Jurkat, Clone E6-1 (cell line): Measurements from ENCODE around the gene F9. TPM values are rescaled to one million over a fixed set of nuclear protein-coding genes. Genes with fewer than 3 reads are reported as not detected.
"Not testable (repeated sequence)": the region's sequence is repeated elsewhere in the genome, so short reads cannot be mapped to it uniquely, and the experiment has no call there.

Experiments
- DNase-seq: peaks from one replicate; pipeline ENCODE4 v3.0.0-alpha.2; 2011; ENCODE audit warnings: low read depth, low spot score
- H3K4me3 ChIP-seq: 2 replicates; pipeline ENCODE4 v1.5.1; 2011; ENCODE audit warnings: mild to moderate bottlenecking, low read length, control low read depth, moderate library complexity
- polyA plus RNA-seq: library from polyadenylated mRNA; unstranded; fragments of >200 nt; gene quantifications from one replicate; pipeline ENCODE4 v1.2.1, GENCODE V29; 2012; ENCODE audit warnings: missing spikeins; ENCODE audit not compliant: insufficient read length, insufficient read depth

The F9 gene
- polyA plus RNA-seq: not detected

DNA sequence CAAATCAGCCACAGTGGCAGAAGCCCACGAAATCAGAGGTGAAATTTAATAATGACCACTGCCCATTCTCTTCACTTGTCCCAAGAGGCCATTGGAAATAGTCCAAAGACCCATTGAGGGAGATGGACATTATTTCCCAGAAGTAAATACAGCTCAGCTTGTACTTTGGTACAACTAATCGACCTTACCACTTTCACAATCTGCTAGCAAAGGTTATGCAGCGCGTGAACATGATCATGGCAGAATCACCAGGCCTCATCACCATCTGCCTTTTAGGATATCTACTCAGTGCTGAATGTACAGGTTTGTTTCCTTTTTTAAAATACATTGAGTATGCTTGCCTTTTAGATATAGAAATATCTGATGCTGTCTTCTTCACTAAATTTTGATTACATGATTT is at the start of gene F9:
F9 (plus strand) TSS at position 190 of the 400 bp plus-strand sequence; CDS start at position 216, 26 bp downstream.
- no peak for DNase-seq
- no peak within 1 kb of the TSS for H3K4me3 ChIP-seq

DNA sequence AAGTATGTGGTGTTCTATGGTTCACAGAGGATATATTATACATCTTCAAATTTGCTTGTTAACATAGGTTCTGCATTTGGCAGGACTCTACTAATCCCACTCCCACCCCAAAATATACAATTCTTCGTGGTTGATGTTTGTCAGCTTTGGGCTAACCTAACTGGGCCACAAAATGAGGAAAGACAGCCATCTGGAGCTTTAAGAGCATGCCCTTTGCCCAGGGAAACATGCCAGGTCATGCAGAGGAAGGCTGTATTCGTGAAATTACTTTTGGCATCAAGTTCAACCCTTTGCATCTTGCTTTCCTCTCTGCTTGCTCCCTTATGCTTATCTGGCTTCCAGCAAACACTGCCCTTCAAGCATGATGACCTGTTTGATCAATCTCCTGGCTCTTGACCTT is 46.8 kb upstream of the F9 start:
- DNase-seq: no peak
- no peak overlapping the region for H3K4me3 ChIP-seq

DNA sequence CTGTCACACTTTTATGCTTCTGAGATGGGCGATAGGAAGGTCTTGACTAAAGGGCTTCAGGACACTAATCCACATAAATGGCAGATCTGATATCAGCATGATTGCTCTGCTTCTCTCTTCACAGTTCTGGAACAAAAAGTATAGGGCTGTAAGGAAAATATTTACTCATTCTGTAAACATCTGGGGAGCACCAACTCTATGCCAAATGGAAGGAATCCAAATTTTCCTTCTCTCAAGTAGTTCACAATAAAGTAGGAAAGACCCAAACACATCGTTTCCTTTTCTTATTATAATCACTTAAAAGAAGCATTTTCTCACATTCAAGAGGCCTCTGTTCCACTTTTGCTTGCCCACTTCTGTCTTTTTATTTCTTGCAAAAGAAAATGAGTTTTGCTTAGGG is 45.9 kb upstream of the F9 start:
- H3K4me3 ChIP-seq: no peak overlapping the region
- DNase-seq: no peak

- DNase-seq: no peak
Measured at GRCh38 chrX:139495324-139495723, 35.2 kb upstream of the F9 start.

GRCh38 chrX:139506333-139506732 is 24.2 kb upstream of the F9 start:
- peak; percentile 48 for DNase-seq
- no peak overlapping the region for H3K4me3 ChIP-seq

More at GRCh38 chrX:139495324-139495723, 35.2 kb upstream of the F9 start:
- no peak overlapping the region for H3K4me3 ChIP-seq

GRCh38 chrX:139508099-139508498 is 22.4 kb upstream of the F9 start:
- no peak for DNase-seq
- H3K4me3 ChIP-seq: no peak overlapping the region

- no peak for DNase-seq
- no peak overlapping the region for H3K4me3 ChIP-seq
Measured at GRCh38 chrX:139518475-139518874, 12.1 kb upstream of the F9 start.

- DNase-seq, H3K4me3 ChIP-seq: not testable (repeated sequence)
Measured at GRCh38 chrX:139528829-139529228, 1.7 kb upstream of the F9 start.

DNA sequence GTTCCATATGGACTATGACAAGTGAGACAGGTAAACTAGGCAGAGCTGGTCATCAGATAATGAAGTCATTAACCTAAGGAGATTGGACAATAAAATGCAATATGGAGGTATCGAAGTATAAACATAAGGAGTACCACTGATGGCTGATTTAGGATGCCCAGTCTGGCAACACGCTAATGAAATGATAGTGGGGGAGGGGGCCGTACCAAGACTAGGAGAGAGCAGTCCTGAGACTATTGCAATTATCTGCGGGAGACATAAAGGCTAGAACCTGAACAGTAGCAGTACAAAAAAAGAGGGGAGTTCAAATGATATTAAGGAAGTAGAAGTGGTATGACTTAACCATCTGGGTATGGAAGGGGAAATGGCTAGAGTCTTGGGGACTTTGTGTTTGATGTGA is 2.3 kb downstream of the F9 start:
- no peak overlapping the region for H3K4me3 ChIP-seq
- no peak for DNase-seq

DNA sequence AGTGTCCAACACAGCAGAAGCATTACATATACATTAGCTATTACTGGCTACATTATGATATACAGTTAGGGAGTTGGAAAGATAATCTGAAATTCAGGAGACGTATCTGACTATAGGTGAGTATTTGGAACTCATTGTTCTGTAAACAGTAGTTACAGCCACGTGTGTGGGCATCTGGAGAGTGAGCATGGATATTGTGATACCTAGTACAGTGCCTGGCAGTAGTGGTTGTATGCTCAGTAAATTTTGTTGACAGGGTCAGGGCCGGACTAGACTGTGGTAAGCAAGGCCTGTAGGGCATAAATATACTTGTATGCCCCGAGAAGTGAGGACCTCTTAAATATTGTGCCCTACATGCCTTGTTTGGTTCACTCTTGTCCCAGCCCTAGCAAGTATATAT is 2.9 kb downstream of the F9 start:
- H3K4me3 ChIP-seq: no peak overlapping the region
- DNase-seq: no peak

DNA sequence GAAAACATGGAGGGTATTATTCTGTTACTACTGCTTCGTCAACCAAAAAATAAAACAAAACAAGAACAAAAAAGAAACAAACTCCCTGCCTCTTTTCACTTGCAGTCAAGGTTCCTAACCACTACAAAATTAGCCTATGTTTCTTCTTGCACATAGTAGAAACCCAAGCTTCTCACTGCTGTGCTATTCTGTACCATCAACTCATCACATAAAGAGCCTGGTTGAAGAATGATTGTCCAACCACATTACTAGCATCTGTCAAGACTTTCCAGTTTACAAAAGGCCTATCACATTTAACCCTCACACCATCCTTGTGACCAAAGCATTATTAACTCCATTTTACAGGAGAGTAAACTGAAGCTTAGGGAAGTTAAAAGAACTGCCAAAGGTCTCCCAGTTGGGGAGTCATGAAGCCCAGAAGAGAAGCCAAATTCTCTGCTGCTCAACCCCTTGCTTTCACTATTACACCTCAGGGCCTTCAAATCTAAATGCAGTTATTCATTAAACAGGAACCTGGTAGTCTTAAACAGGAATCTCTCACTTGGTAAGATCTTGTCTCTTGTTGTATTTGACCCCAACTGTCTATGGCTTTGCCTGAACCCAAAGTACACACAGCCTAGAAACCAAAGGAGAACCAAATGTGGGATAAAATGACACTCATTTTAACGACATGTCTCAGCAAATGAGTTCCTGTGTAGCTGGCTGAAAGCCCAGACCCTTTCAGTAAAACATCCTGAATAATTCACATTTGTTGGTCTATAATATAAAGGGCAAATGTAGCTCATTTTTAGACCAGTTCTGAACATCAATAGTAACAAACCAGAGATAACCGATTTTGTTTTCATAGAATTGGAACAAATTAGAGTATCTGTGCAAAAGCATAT is 8.6 kb downstream of the F9 start:
- H3K4me3 ChIP-seq: no peak overlapping the region
- no peak for DNase-seq

DNA sequence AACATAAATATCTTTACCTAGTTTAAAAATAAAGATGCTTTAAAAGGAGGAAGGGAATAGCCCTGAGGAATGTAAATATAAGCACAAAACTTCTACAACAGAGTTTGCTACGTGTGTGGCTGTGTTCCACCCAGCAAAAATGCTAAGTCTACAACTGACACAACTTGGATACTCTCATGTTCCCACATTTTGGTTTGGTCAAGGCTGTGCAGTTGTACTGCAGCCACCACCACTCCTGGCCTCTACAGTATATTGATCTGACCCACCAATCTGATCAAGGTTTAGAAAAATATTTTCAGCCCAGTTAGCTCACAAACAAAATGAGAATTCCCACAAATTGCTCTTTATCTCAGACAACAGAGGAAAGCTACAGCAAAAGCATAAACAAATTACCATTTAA is 12.1 kb downstream of the F9 start:
- no peak for DNase-seq
- H3K4me3 ChIP-seq: no peak overlapping the region

DNA sequence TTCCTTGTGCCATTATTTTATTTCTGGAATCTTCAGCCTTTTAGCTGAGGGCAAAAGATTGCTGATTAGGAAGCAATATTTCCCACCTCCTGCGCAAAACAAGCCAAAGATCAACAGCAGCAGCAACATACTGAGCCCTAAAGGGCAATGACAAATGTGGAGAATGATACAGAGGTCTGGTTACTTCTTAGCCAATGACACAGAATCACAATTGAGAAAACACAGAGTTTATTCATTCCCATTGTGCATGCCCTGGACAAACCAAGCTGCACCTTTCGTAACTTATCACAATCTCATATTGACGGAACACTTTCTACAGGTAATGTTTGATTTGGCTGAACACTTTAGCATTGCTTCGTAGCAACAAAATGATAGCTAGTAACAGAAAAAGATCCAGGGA is 13.4 kb downstream of the F9 start:
- no peak for DNase-seq
- H3K4me3 ChIP-seq: no peak overlapping the region

DNA sequence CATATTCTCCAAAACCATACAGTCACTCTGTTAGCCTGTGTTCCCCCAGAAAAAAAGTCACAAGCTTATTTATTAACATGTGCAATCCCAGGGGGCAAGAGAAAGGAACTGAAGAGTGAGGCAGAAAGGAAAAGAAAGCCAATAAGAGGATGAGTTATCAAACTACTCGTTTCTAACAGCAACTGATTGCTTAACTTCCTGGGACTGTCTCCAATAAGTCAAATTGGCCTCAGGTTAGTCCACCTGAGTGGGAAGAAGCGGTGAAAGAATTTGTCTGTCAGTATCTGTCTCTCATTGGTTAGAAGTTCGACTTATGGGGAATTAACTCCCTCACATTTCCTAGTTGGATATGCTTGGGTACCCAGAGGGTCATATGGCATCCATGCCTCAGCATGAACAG is 14.1 kb downstream of the F9 start:
- H3K4me3 ChIP-seq: no peak overlapping the region
- DNase-seq: no peak

DNA sequence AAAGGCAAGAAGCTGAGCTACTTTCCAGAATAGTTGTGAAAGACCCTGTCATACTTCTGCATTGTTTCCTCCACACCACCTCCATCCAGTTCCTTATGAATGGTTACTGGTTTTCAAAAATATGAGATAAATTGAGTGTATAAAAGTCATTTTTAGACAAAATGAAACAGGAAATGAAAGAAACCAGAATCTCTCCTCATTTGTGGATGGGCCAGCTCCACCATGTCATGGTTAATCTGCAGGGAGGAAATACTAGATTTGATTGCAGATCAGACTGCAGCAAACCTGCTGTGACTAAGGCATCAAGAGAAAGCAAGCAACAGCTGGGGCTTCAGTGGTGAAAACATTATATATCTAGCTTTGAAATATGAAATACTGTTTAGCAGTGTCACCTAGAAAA is 23.8 kb downstream of the F9 start:
- no peak overlapping the region for H3K4me3 ChIP-seq
- no peak for DNase-seq

GRCh38 chrX:139554991-139555675 is 24.6 kb downstream of the F9 start:
- DNase-seq: no peak
- H3K4me3 ChIP-seq: no peak overlapping the region

DNA sequence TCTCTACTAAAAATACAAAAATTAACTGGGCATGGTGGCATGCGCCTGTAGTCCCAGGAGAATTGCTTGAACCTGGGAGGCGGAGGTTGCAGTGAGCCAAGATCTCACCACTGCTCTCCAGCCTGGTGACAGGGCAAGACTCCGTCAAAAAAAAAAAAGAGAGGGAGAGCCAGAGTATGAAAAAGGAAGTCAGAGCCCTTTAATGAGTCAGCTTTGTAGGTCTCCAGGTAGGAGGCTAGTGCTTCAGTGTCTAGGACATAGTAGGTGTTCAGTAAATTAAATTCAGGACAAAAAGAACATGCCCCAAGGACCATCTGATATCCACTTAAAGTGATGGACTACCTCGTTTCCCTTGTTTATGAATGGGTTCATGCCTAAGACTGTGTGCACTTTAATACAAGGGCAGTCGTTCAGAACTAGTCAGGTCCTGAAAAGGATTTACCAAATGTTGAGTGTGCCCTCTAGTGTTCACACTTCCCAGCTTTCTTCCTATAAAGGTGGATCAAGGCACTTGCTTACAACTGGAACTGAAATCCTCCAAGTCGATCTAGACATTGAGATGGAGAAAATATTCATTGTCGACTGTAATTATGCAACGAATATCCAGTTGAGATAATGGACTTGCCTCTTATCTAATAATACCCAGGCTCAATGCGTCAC is 29.0 kb downstream of the F9 start:
- H3K4me3 ChIP-seq: no peak overlapping the region
- peak; percentile 50 for DNase-seq

- no peak for DNase-seq
Measured at GRCh38 chrX:139560221-139560620, 29.7 kb downstream of the F9 start.

DNA sequence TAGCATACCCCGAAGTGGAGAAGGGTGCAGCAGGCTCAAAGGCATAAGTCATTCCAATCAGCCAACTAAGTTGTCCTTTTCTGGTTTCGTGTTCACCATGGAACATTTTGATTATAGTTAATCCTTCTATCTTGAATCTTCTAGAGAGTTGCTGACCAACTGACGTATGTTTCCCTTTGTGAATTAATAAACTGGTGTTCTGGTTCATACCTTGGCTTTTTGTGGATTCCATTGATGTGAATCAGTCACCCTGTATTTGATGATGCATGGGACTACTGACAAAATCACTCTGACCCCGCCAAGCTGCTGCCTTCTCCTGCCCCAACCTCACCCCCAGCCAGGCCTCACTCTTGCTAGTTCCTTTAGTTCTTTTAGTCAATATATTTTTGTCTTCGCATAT is 32.7 kb downstream of the F9 start:
- H3K4me3 ChIP-seq: no peak overlapping the region

More at GRCh38 chrX:139560221-139560620, 29.7 kb downstream of the F9 start:
- H3K4me3 ChIP-seq: no peak overlapping the region

DNA sequence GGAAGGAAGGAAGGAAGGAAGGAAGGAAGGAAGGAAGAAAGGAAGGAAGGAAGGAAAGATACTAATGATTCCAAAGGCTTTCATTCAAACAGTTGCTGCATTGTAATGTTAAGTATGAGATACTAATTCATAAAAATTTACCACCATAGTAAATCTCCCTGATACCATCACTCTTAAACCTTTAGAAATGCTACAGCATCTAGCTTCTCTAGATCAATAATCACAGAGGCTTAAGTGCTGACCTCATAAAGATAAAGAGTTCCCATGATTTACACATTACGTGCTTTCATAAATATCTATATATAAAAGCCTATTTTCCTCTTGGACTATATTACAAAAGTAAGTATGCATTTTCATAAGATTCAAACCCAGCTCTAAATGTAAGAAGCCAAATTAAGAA is 36.4 kb downstream of the F9 start:
- no peak for DNase-seq
- H3K4me3 ChIP-seq: no peak overlapping the region

More for the DNA sequence above, 32.7 kb downstream of the F9 start:
- DNase-seq: no peak
